Effector memory CD4-positive, alpha-beta T cell (primary cell): Measurements from ENCODE around the gene CEP72.
"Not testable (repeated sequence)": the region's sequence is repeated elsewhere in the genome, so short reads cannot be mapped to it uniquely, and the experiment has no call there.

Source experiments
- DNase-seq, 3 donors: peaks; one replicate each; pipeline ENCODE4 v3.0.0-alpha.2; 2020
- H3K27ac ChIP-seq: 2 replicates; pipeline ENCODE4 v1.7.0; 2013; ENCODE audit warnings: mild to moderate bottlenecking, low read length, moderate library complexity; ENCODE audit not compliant: insufficient read depth, poor library complexity, severe bottlenecking
- H3K27me3 ChIP-seq: replicated peaks from 2 replicates; pipeline ENCODE4 v1.7.0; 2013; ENCODE audit warnings: mild to moderate bottlenecking, low read length; ENCODE audit not compliant: insufficient read depth, control insufficient read depth, poor library complexity, severe bottlenecking
- H3K36me3 ChIP-seq: 2 replicates; pipeline ENCODE4 v1.7.0; 2013; ENCODE audit warnings: mild to moderate bottlenecking, low read length, moderate library complexity; ENCODE audit not compliant: control insufficient read depth, insufficient read depth
- H3K4me1 ChIP-seq: 2 replicates; pipeline ENCODE4 v1.7.0; 2013; ENCODE audit warnings: low read length, mild to moderate bottlenecking; ENCODE audit not compliant: control insufficient read depth, insufficient read depth, poor library complexity, severe bottlenecking
- H3K4me3 ChIP-seq: 2 replicates; pipeline ENCODE4 v1.7.0; 2013; ENCODE audit warnings: low read length, low read depth, mild to moderate bottlenecking; ENCODE audit not compliant: insufficient read depth, poor library complexity, severe bottlenecking
- H3K9me3 ChIP-seq: 2 replicates; pipeline ENCODE4 v1.7.0; 2013; ENCODE audit warnings: mild to moderate bottlenecking, low read length, moderate library complexity; ENCODE audit not compliant: control insufficient read depth

The CEP72 gene

GRCh38 chr5:570446-570845 lies 41.7 kb upstream of the CEP72 start:
- no peaks in the 10 kb centered on the region for H3K36me3 ChIP-seq
- DNase-seq, result no peak
- peaks cover 4% of the 10 kb centered on the region for H3K27me3 ChIP-seq
- no peaks in the 10 kb centered on the region for H3K9me3 ChIP-seq
- no peak overlapping the region for H3K27ac ChIP-seq
- H3K4me3 ChIP-seq, result no peak overlapping the region
- H3K4me1 ChIP-seq, result no peaks in the 10 kb centered on the region

GRCh38 chr5:570886-571285 lies 41.3 kb upstream of the CEP72 start:
- Histone ChIP-seq H3K27me3 (peaks cover 4% of the 10 kb centered on the region), H3K9me3 (no peaks in the 10 kb centered on the region), H3K4me1 (no peaks in the 10 kb centered on the region), H3K27ac (no peak overlapping the region), H3K36me3 (no peaks in the 10 kb centered on the region), H3K4me3 (no peak overlapping the region)
- no peak for DNase-seq

- DNase-seq, result no peak
- no peak overlapping the region for H3K4me3 ChIP-seq
- H3K9me3 ChIP-seq, result no peaks in the 10 kb centered on the region
- H3K36me3 ChIP-seq, result no peaks in the 10 kb centered on the region
- H3K27ac ChIP-seq, result no peak overlapping the region
- H3K4me1 ChIP-seq, result no peaks in the 10 kb centered on the region
- peaks cover 4% of the 10 kb centered on the region for H3K27me3 ChIP-seq
These were observed 40.3 kb upstream of the CEP72 start for GRCh38 chr5:571791-572190.

GRCh38 chr5:572398-573019 lies 39.6 kb upstream of the CEP72 start:
- no peaks in the 10 kb centered on the region for H3K4me1 ChIP-seq
- DNase-seq, result no peak
- no peaks in the 10 kb centered on the region for H3K9me3 ChIP-seq
- H3K4me3 ChIP-seq, result no peak overlapping the region
- no peak overlapping the region for H3K27ac ChIP-seq
- H3K36me3 ChIP-seq, result no peaks in the 10 kb centered on the region
- peaks cover 4% of the 10 kb centered on the region for H3K27me3 ChIP-seq

GRCh38 chr5:573206-573605 lies 38.9 kb upstream of the CEP72 start:
- no peaks in the 10 kb centered on the region for H3K9me3 ChIP-seq
- no peak overlapping the region for H3K27ac ChIP-seq
- H3K4me1 ChIP-seq, result no peaks in the 10 kb centered on the region
- no peak overlapping the region for H3K4me3 ChIP-seq
- DNase-seq, result no peak
- H3K36me3 ChIP-seq, result no peaks in the 10 kb centered on the region
- H3K27me3 ChIP-seq, result peaks cover 4% of the 10 kb centered on the region

- no peaks in the 10 kb centered on the region for H3K36me3 ChIP-seq
- H3K27me3 ChIP-seq, result no peaks in the 10 kb centered on the region
- no peak overlapping the region for H3K27ac ChIP-seq
- H3K4me1 ChIP-seq, result no peaks in the 10 kb centered on the region
- no peaks in the 10 kb centered on the region for H3K9me3 ChIP-seq
- no peak for DNase-seq
- H3K4me3 ChIP-seq, result no peak overlapping the region
These were observed 38.2 kb upstream of the CEP72 start for GRCh38 chr5:573976-574375.

GRCh38 chr5:574906-575305 lies 37.2 kb upstream of the CEP72 start:
- no peaks in the 10 kb centered on the region for H3K27me3 ChIP-seq

GRCh38 chr5:575636-576035 lies 36.5 kb upstream of the CEP72 start:
- no peak for DNase-seq
- H3K27me3 ChIP-seq, result no peaks in the 10 kb centered on the region

More at GRCh38 chr5:574906-575305, 37.2 kb upstream of the CEP72 start:
- no peak overlapping the region for H3K27ac ChIP-seq
- no peaks in the 10 kb centered on the region for H3K4me1 ChIP-seq
- H3K4me3 ChIP-seq, result no peak overlapping the region
- no peaks in the 10 kb centered on the region for H3K9me3 ChIP-seq
- no peak for DNase-seq
- H3K36me3 ChIP-seq, result no peaks in the 10 kb centered on the region

GRCh38 chr5:577214-577613 lies 34.9 kb upstream of the CEP72 start:
- not testable (repeated sequence) for DNase-seq, H3K27ac ChIP-seq, H3K27me3 ChIP-seq, H3K4me3 ChIP-seq, H3K9me3 ChIP-seq, H3K4me1 ChIP-seq, H3K36me3 ChIP-seq

More at GRCh38 chr5:575636-576035, 36.5 kb upstream of the CEP72 start:
- Histone ChIP-seq H3K36me3 (no peaks in the 10 kb centered on the region), H3K9me3 (no peaks in the 10 kb centered on the region), H3K27ac (no peak overlapping the region), H3K4me1 (no peaks in the 10 kb centered on the region), H3K4me3 (no peak overlapping the region)

GRCh38 chr5:577800-578199 lies 34.3 kb upstream of the CEP72 start:
- no peaks in the 10 kb centered on the region for H3K36me3 ChIP-seq
- H3K4me3 ChIP-seq, result no peak overlapping the region
- no peaks in the 10 kb centered on the region for H3K9me3 ChIP-seq
- H3K27ac ChIP-seq, result no peak overlapping the region
- no peaks in the 10 kb centered on the region for H3K4me1 ChIP-seq
- DNase-seq, result no peak
- no peaks in the 10 kb centered on the region for H3K27me3 ChIP-seq
